Measurements from ENCODE around the gene ELMOD1. TPM values are rescaled to one million over a fixed set of nuclear protein-coding genes. Genes with fewer than 3 reads are reported as not detected.

The ELMOD1 gene
- total and polyA plus RNA-seq, 2 donors (not counting 1 experiment from before 2014, with no cell fraction given): not detected

DNA sequence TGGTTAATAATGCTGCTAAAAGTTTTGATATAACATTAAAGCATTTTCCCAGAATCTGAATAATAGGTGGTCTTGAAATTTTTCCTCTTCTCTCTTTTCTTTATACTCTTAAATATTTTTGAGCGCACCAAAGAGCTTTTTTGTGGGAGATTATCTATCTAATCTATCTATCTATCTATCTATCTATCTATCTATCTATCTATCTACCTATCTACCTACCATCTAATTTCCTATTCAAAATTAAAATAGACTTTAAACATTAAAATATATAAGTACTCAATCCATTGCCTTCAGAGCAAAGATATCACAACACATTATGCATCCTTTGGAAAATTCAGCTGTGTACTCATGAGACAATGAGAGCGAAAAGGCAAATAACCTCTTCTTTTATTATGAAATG is 55.8 kb downstream of the ELMOD1 start:
- WGBS (ENCODE audit: insufficient coverage): no CpG with 5 or more reads among the region's 2 CpGs
- Histone ChIP-seq H2AFZ (ENCODE audit: insufficient read depth, low read depth, low read length, poor library complexity, severe bottlenecking) (no peak overlapping the region), H3K4me3 (ENCODE audit: control extremely low read depth in 1 of 5, extremely low read depth in 1 of 5, insufficient read depth in 1 of 5, low read depth in 2 of 5, low read length in 4 of 5) (no peak overlapping the region), H3K4me2 (replicated peaks; ENCODE audit: low read depth, low read length, poor library complexity, severe bottlenecking) (no peak overlapping the region), H3K36me3 (replicated peaks in 1 of 2; ENCODE audit: control extremely low read depth in 1 of 2, control insufficient read depth in 1 of 2, extremely low read depth in 1 of 2, insufficient read depth in 2 of 2, low read length in 1 of 2) (no peaks in the 10 kb centered on the region), H3K79me2 (ENCODE audit: control insufficient read depth, insufficient read depth, low read length) (no peaks in the 10 kb centered on the region), H4K20me1 (ENCODE audit: control insufficient read depth, insufficient read depth, low read length, poor library complexity, severe bottlenecking) (no peaks in the 10 kb centered on the region), H3K27ac (ENCODE audit: low read length in 2 of 2) (no peak overlapping the region), H3K9me3 (ENCODE audit: control extremely low read depth in 1 of 3, control insufficient read depth in 2 of 3, insufficient read depth in 1 of 3, low read length in 2 of 3) (no peaks in the 10 kb centered on the region), H3K27me3 (replicated peaks in 1 of 4; ENCODE audit: control extremely low read depth in 1 of 4, control insufficient read depth in 3 of 4, insufficient read depth in 4 of 4, low read length in 3 of 4) (peaks cover 0 to 10% (median 0%) of the 10 kb centered on the region in 4 experiments), H3K4me1 (ENCODE audit: control insufficient read depth in 2 of 2, insufficient read depth in 2 of 2, low read length in 2 of 2) (no peaks in the 10 kb centered on the region), H3K9ac (ENCODE audit: low read length) (no peak overlapping the region)
- no peaks in the 10 kb centered on the region for H3K9me3 Mint-ChIP-seq (ENCODE audit: insufficient read depth)
- intact Hi-C loops (cut with micrococcal nuclease): no loop called here
- ATAC-seq (ENCODE audit: low read depth): no peak
- no peak for DNase-seq
- no peaks in the 10 kb centered on the region for H3K4me1 Mint-ChIP-seq
- no peak overlapping the region for H3K4me3 Mint-ChIP-seq
- H3K27ac Mint-ChIP-seq: no peak overlapping the region
- TF ChIP-seq, protein P1, sequence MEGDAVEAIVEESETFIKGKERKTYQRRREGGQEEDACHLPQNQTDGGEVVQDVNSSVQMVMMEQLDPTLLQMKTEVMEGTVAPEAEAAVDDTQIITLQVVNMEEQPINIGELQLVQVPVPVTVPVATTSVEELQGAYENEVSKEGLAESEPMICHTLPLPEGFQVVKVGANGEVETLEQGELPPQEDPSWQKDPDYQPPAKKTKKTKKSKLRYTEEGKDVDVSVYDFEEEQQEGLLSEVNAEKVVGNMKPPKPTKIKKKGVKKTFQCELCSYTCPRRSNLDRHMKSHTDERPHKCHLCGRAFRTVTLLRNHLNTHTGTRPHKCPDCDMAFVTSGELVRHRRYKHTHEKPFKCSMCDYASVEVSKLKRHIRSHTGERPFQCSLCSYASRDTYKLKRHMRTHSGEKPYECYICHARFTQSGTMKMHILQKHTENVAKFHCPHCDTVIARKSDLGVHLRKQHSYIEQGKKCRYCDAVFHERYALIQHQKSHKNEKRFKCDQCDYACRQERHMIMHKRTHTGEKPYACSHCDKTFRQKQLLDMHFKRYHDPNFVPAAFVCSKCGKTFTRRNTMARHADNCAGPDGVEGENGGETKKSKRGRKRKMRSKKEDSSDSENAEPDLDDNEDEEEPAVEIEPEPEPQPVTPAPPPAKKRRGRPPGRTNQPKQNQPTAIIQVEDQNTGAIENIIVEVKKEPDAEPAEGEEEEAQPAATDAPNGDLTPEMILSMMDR (IDR thresholded peaks at IDR 0.05): no peak
- peaks cover 18% of the 10 kb centered on the region for H3K27me3 Mint-ChIP-seq
- ChIA-PET POLR2A (no interaction called here), CTCF (no interaction called here)

DNA sequence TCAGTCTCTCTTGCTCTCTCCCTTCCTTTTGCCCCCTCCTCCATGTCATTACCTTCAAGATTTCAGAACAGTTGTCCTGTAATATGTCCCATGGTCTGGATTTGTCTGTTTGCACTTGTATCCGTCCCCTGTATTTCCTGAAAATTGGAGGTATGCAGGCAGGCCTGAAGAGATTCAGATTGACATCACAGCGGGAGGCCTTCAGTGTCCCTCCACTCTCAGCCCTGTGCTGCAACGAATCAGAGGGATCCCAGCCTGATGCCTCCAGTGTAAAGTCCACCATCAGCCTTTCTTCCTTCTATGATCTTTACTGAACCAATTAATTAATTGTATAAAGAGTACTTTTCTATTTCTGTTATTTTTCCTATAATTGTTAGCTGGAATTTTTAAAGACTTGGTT is 57.3 kb downstream of the ELMOD1 start:
- intact Hi-C loops (cut with micrococcal nuclease): no loop called here
- CTCF ChIA-PET: no interaction called here
- POLR2A ChIA-PET: no interaction called here
- H3K27ac ChIP-seq (ENCODE audit: low read length in 2 of 2): no peak overlapping the region
- H3K9me3 Mint-ChIP-seq (ENCODE audit: insufficient read depth): no peaks in the 10 kb centered on the region
- H2AFZ ChIP-seq (ENCODE audit: insufficient read depth, low read depth, low read length, poor library complexity, severe bottlenecking): no peak overlapping the region
- no peaks in the 10 kb centered on the region for H3K4me1 ChIP-seq (ENCODE audit: control insufficient read depth in 2 of 2, insufficient read depth in 2 of 2, low read length in 2 of 2)
- H3K27me3 ChIP-seq (replicated peaks in 1 of 4; ENCODE audit: control extremely low read depth in 1 of 4, control insufficient read depth in 3 of 4, insufficient read depth in 4 of 4, low read length in 3 of 4): peaks cover 0 to 15% (median 2%) of the 10 kb centered on the region in 4 experiments
- ATAC-seq (ENCODE audit: low read depth) (no peak), DNase-seq (no peak)
- H3K9ac ChIP-seq (ENCODE audit: low read length): no peak overlapping the region
- TF ChIP-seq, protein P1 (IDR thresholded peaks at IDR 0.05): no peak
- no peak for TF ChIP-seq EZH2 (IDR thresholded peaks at IDR 0.05; ENCODE audit: borderline replicate concordance, insufficient read depth, low read depth, low read length, poor library complexity, severe bottlenecking)
- no peak overlapping the region for H3K4me3 Mint-ChIP-seq
- no peaks in the 10 kb centered on the region for H3K36me3 ChIP-seq (replicated peaks in 1 of 2; ENCODE audit: control extremely low read depth in 1 of 2, control insufficient read depth in 1 of 2, extremely low read depth in 1 of 2, insufficient read depth in 2 of 2, low read length in 1 of 2)
- no peaks in the 10 kb centered on the region for H4K20me1 ChIP-seq (ENCODE audit: control insufficient read depth, insufficient read depth, low read length, poor library complexity, severe bottlenecking)
- H3K27me3 Mint-ChIP-seq: peaks cover 21% of the 10 kb centered on the region
- H3K9me3 ChIP-seq (ENCODE audit: control extremely low read depth in 1 of 3, control insufficient read depth in 2 of 3, insufficient read depth in 1 of 3, low read length in 2 of 3): no peaks in the 10 kb centered on the region
- WGBS (ENCODE audit: insufficient coverage): 80% methylated on average over 2 of the region's 3 CpGs
- H3K79me2 ChIP-seq (ENCODE audit: control insufficient read depth, insufficient read depth, low read length): no peaks in the 10 kb centered on the region
- no peak overlapping the region for H3K27ac Mint-ChIP-seq
- H3K4me1 Mint-ChIP-seq: no peaks in the 10 kb centered on the region
- no peak overlapping the region for H3K4me2 ChIP-seq (replicated peaks; ENCODE audit: low read depth, low read length, poor library complexity, severe bottlenecking)
- no peak overlapping the region for H3K4me3 ChIP-seq (ENCODE audit: control extremely low read depth in 1 of 5, extremely low read depth in 1 of 5, insufficient read depth in 1 of 5, low read depth in 2 of 5, low read length in 4 of 5)
